HG02884 (cell line): ENCODE measurements around the gene DNMT1.

Experiments
- ATAC-seq: cut with Tn5 transposase; IDR thresholded peaks from one replicate; pipeline ENCODE4 v1.9.1; 2021; ENCODE audit warnings: mild to moderate bottlenecking, moderate library complexity; ENCODE audit not compliant: unreplicated experiment

DNMT1 gene

DNA sequence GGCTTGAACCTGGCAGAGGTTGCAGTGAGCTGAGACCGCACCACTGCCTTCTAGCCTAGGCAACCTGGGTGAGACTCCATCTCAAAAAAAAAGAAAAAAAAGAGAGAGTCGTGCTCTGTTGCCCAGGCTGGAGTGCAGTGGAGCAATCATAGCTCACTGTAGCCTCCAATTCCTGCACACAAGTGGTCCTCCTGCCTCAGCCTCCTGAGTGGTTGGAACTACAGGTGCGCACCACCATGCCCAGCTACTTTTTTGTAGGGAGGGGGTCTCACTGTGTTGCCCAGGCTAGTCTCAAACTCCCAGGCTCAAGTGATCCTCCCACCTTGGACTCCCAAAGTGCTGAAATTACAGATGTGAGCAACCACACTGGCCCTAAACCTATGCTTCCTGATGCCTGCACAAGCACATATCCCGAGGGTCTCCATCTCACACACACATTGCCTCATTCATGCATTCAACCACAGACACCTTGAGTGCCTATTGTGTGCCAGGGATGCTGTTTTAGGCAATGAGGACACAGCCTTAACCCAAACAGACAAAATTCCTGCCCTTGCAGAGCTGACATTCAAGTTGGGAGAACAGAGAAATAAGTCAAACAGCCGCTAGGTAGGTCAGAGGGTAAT, 94.5 kb downstream of the DNMT1 start:
- no peak for ATAC-seq

DNA sequence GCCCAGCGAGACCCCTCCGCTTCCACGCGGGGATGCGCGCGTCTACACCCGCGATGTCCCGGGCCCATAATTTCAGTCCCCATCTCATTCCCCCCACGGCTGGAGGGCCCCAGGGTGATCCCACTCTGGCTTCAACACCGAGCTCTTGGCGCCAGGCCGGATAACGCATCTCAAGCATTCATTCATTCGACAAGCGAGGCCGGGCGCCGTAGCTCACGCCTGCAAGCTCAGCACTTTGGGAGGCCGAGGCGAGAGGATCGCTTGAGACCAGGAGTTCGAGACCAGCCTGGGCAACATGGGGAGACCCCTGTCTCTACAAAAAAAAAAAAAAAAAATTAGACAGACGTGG, 98.2 kb downstream of the DNMT1 start:
- no peak for ATAC-seq

DNA sequence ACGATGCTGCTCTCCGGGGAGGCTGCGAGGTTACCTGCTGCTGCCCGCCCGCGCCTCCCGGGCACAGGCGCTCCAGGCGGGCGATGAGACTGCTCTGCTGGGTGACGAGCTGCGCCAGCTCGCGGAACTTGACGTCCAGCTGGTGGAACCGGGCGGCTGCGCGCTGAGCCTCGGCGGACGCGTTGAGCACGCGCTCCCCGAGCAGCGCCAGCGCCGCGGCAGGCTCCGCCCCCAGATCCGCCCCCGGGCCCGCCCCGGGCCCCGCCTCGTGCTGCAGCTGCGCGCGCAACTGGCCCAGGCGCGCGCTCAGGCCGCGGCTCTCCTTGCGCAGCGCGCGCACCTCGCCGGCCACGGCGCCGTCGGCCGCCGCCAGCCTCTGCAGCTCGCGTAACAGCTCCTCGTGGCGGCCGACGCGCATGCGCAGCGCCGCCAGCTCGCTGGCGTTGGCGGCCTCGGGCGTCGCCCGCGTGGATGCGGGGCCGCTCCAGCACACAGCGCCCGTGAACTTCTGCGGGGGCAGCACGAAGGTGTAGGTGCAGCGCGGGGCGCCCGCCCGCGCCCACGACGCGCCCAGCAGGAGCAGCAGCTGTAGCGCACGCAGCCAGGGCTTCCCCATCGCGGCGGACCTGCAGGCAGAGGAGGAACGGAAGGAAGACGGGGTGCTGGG, 98.7 kb downstream of the DNMT1 start:
- ATAC-seq = peak; percentile 71

DNA sequence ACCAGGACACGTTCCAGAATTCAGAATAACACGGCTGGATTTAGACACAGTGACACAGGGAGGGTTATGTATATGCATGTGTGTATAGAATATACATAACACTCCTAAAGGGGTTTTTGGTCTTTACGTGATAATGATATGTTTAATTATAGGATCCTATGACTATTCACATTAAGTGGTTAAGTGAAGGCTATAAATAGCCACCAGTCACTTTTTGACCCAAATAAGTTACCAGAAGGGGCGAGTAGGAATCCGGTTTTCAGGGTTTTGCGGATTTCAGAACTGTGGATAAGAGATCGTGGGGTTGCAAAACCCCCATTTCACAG, 99.2 kb downstream of the DNMT1 start:
- no peak for ATAC-seq

DNA sequence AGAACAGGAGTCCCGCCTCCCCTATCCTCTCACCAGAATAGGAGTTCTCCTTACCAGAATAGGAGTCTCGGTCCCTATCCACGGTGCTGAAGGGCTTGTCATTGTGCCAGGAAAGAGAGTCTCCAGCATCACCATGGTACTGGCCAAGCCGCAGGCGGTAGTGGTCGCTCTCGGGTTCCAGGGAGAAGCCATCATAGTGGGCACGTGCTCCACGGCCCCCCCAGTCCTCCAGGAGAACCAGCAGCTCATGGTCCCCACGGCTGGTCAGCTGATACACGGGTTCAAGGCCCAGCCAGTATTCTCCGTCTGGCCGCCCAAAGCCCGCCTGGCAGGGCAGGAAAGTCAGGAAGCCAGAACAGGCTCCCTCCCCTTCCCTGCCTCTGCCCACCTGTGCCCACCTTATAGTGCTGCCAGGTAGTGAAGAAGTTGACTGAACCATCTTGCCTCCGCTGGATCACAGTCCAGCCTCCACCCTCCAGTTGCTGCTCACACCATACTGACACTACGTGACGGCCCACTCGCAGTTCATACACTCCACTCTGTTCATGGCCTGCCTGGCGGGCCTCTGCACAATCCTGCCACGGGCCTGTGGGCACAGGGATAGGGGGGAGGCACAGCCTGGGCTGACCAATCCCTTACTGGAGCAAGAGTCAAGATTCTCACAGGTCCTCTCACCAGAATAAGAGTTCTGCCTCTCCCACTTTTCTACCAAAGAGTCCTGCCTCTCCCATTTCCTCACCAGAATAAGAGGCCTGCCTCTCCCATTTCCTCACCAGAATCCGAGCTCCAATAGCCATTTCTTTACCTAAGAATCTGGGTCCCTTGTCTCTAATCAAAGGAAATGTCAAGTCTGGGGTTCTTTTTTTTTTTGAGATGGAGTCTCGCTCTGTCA, 101.2 kb downstream of the DNMT1 start:
- ATAC-seq = no peak

DNA sequence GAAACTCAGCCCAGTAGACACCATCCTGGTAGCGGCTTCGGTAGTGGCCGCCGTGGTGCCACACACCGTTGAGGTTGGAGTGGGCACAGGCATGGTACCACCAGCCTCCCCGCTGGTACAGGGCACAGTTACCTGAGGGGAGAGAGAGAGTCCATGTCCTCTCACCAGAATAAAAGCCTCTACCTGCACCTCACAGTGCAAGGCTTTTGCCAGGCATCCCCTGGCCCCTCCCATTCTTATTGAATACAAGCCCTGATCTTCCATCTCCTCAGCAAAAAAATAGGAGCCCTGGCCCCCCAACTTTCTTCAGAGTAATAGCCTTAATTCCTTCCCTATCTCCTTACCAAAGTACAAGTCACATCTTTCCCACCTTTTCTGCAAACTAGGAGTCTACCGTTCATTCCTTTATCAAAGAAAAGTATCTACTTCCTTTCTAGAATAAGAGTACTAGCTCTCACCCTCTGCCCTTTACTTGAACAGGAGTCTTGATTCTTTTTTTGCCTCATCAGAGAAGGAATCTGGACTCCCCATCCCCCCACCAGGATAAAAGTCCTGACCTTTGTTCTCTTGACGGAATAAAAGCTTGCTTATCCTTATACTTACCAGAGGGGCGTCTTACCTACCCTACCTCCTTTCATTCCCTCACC, 102.0 kb downstream of the DNMT1 start:
- no peak for ATAC-seq

DNA sequence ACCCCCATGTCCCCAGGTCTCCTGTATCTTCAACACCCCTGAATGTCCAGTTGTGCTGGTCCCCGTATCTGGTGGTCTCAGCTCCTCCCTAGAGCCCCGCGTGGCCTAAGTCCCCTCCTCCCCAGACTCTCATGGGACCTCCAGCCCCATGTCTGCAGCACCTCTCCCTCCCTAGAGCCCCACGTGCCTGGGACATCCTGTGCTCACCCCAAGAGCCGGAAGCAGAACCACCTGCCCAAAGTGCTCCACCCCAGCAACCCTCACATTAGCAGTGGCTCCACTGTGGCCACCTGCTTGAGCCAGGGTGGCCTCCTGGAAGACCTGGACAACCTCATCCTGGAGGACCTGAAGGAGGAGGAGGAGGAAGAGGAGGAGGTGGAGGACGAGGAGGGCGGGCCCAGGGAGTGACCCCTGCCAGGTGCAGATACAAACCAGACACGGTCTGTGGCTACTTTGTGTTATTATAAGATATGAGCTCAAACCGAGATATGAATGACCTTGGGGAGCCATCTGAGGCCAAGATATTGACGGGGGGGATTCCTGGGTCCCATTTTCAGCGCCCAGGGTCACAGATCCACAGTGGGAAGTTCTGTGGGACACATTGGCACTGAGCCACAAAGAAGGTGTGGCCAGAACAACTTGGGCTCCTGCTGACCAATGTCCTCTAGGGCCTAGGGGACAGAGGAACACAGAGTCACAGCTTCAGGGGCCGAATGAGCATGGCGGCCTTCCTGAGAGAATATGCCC, 102.7 kb downstream of the DNMT1 start:
- no peak for ATAC-seq

DNA sequence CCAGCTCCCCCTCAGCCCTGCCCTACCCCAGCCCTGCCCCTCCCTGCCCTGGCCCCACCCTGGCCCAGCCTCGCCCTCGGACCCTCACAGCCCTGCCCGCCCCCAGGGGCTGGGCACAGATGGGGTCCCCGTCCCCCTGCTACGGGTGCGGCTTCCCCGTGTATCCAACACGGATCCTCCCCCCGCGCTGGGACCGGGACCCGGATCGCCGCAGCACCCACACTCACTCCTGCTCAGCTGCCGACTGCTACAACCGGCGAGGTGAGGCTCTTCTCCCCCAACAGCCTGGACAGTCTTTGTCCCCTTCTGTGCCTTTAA, 103.4 kb downstream of the DNMT1 start:
- no peak for ATAC-seq

DNA sequence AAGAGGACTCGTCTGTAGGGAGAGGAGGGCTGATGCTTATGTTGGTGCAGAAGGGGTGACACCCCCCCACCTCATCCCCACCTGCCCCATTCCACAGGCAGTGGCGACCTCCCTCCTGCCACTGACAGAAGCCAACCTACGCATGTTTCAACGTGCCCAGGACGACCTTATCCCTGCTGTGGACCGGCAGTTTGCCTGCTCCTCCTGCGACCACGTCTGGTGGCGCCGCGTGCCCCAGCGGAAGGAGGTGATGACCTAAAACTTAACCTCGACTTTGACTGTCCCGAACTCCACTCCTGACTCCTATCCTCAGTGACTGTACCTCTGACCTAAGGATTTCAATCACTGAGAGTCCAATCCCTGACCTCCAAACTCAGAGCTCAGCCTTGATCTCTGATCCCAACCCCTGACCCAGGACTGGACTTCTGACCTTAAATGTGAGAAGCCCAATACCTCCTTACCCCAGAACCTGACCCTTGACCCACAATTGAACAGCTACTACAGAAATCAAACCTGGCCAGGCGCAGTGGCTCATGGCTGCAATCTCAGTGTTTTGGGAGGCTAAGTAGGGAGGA, 104.9 kb downstream of the DNMT1 start:
- no peak for ATAC-seq

DNA sequence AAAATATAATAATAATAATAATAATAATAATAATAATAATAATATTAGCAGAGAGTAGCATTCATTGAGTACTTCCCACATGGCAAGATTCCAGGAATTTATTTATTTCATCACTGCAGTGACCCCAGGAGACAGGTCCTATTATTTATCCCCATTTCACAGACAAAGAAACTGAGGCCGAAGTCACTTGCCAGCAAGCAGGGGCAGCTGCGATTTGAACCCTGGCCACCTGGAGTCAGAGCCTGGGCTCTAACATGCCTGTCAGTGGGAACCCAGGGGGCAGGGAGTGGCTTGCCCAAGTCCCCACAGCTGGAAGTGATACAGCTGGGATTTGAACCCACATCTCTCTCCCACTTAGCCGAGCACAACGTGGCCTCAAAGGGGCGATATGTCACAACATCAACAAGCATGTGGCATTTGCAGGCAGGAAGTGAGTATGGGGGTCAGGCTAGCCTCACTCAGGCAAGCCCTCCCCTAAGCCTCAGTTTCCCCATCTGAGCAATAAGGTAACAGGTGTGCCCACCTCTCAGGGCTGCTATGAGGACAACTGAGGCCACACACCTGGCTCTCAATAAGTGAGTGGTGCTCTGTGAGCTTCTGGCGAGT, 105.7 kb downstream of the DNMT1 start:
- no peak for ATAC-seq

DNA sequence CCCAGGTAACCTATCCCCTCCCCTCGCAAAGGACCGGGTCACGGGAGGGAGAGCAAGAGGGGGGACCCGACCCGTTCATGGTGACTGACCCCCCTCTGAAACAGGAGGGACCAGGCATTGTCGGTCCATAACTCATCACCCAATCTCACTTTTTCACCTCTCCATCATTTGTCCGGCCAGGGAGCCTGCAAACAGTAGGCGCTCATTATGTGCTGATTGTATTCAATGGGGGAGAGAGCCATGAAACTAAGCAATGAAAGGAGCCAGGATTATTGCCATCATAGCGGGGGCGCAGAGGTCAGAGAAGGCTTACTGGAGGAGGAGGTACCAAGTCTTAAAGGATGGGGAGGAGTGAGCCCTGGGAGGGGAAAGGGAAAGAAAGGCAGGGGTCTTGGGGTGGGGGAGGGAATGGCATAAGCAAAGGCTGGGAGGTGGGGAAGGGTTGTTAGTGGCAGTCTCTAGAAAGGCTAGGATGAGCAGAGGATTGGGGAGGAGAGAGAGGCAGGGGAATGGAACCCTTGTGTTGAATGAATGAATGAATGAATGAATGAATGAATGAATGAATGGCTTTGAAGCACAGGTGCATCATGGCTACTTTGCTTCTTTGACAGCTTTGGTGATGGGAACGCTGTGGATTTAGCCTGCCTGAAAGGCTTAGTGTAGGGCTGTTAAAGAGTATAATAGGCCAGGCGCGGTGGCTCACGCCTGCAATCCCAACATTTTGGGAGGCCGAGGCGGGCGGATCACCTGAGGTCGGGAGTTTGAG, 107.3 kb downstream of the DNMT1 start:
- no peak for ATAC-seq

DNA sequence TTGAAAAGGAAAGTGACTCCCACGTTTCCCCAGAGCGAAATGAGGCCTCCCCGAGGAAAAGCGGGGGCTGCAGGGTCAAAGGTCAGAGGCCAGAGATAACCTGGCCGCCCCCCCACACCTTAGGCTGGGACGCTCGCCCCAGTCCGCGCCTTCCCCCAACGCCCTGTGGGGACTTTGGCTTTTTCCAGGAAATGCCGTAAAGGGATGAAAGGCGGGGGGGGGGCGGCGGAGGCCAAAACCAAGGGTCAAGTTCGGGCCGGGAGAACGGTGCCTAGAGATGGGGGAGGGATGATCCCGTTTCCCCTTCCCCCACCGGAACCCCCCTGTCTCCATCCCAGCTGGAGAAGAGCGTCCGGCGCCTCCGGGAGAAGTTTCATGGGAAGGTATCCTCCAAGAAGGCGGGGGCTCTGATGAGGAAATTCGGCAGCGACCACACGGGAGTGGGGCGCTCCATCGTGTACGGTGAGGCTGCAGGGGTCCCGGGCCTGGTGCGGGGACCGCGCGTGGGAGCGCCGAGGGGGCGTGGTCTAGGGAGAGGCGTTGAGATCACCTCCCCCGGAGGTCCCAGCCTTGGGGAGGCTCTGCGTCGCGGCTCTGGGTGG, 108.1 kb downstream of the DNMT1 start:
- ATAC-seq = no peak

DNA sequence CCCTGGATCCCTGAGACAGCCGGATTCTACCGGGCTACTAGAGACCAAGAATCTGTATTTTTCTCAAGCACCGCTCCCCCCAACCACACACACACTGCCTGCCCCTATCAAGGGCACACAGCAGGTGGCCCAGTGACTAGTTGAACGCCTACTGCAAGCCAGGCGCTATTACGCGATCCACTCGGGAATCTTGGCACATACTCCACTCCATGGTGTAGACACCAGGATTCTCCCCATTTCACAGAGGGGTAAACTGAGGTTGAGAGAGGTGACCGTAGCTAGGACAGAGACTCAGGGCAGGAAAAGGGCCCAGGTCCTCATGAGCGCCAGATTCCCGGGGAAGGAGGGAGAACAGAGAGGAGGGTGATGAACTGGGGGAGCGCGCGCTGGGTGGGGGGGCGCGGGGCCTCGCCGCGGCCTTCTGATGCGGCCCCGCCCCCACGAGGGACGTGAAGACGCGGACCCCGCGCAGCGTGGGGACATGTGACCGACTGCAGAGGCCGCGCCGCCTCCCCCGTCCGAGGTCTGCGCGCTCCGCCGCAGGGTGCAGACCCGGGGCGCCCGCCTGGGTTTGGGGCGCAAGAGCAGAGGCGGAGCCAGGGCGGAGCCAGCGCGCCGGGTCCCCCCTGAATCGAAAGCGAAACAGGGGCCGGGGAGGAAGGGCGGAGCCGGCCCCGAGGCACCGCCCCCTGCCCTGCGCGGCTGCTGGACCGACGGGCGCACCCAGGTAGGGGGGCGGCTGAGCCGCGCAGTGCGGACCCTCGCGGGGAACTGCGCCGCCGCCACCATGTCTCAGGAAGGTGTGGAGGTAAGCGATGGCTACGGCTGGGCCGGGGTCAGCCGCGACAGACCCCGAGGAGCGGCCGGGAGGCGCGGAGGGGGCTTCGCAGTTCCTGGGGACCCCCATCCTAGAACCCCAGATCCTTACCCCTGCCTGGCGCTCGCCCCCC, 108.8 kb downstream of the DNMT1 start, which contains the start of gene SHFL:
TSS of gene SHFL (plus strand) at position 677 of the 950 bp plus-strand sequence. CDS start at position 788, 111 bp downstream.
- ATAC-seq = peak; percentile 56

DNA sequence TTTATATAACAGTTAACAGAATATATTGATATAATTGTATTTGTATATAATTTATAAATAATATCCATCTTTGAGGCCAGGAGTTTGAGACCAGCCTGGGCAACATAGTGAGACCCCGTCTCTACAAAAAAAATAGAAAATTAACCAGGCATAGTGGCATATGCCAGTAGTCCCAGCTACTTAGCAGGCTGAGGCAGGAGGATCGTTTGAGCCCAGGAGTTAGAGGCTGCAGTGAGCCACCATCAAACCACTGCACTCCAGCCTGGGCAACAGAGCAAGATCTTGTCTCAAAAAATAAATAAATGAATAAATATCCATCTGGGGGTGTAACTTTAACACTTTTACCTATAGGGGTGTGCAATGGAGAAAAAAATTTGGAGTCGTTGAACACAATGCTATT, 110.0 kb downstream of the DNMT1 start:
- ATAC-seq = no peak

DNA sequence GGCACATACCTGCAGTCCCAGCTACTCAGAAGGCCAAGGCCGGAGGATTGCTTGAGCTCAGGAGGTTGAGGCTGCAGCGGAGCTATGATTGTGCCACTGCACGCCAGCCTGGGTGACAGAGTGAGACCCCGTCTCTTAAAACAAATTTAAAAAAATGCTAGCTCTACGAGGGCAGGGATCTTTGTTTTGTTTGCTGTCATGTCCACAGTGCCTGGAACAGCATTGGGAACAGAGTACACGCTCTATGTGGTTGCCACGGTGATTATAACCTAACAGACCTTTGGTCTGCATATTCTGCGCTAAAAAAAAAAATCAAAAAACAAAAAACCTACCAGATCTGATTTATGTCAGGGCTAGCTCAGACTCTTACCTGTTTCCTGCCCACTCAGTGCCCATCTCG, 110.8 kb downstream of the DNMT1 start:
- ATAC-seq = no peak
